WTC11 (cell line): Measurements from ENCODE around the gene FTL. TPM values are rescaled to one million over a fixed set of nuclear protein-coding genes. Genes with fewer than 3 reads are reported as not detected.

Source experiments
- ATAC-seq: fragments of 200-7000 bp; cut with Tn5 transposase; 2 replicates; pipeline ENCODE4 v1.10.0; 2021; ENCODE audit warnings: mild to moderate bottlenecking, moderate library complexity
- CTCF ChIA-PET: fragments of 300-600 bp; sonication (Branson Sonifier 250); formaldehyde crosslinking; loops from one replicate; lab custom pipeline; 2021; ENCODE audit warnings: antibody characterized with exemption; lab: Charles Lee
- POLR2A ChIA-PET: fragments of 350-600 bp; sonication (Branson Sonifier 250); formaldehyde crosslinking; loops from one replicate; lab custom pipeline; 2021; ENCODE audit warnings: antibody characterized with exemption; lab: Charles Lee
- DNase-seq: peaks from one replicate; pipeline ENCODE4 v3.0.0; 2021; ENCODE audit warnings: low spot score
- H3K27ac Mint-ChIP-seq: 2 replicates; pipeline ENCODE4 v1.8.0; 2021; ENCODE audit warnings: mixed read lengths
- H3K27me3 Mint-ChIP-seq: 2 replicates; pipeline ENCODE4 v1.8.0; 2021; ENCODE audit warnings: low read depth, mild to moderate bottlenecking, moderate library complexity, mixed read lengths
- H3K36me3 Mint-ChIP-seq: 2 replicates; pipeline ENCODE4 v1.8.0; 2021; ENCODE audit warnings: mixed read lengths
- H3K4me1 Mint-ChIP-seq: 2 replicates; pipeline ENCODE4 v1.8.0; 2022; ENCODE audit warnings: mixed read lengths
- H3K4me3 Mint-ChIP-seq: 2 replicates; pipeline ENCODE4 v1.8.0; 2021; ENCODE audit warnings: mild to moderate bottlenecking, moderate library complexity, mixed read lengths
- H3K9me3 Mint-ChIP-seq: 2 replicates; pipeline ENCODE4 v1.8.0; 2021; ENCODE audit warnings: mixed read lengths
- ATF1 ChIP-seq: sonication (generic); formaldehyde crosslinking; IDR thresholded peaks from 2 replicates; pipeline ENCODE4 v1.8.1; 2023; ENCODE audit warnings: mild to moderate bottlenecking, moderate library complexity, missing genetic modification reagents
- CREM ChIP-seq: sonication (generic); formaldehyde crosslinking; IDR thresholded peaks from 2 replicates; pipeline ENCODE4 v1.8.1; 2022; ENCODE audit warnings: mild to moderate bottlenecking, missing genetic modification reagents, moderate library complexity
- CTCF ChIP-seq: fragments of 200-600 bp; IDR thresholded peaks from 2 replicates; pipeline ENCODE4 v1.8.0; 2022; ENCODE audit warnings: antibody characterized with exemption
- ERG ChIP-seq: fragments of 250-450 bp; sonication (Bioruptor Pico); IDR thresholded peaks from 2 replicates; pipeline ENCODE4 v1.8.0; 2021; ENCODE audit warnings: mild to moderate bottlenecking
- FOXP1 ChIP-seq: sonication (generic); formaldehyde crosslinking; IDR thresholded peaks from 2 replicates; pipeline ENCODE4 v1.8.0; 2022; ENCODE audit warnings: missing genetic modification reagents, mild to moderate bottlenecking, moderate library complexity, borderline replicate concordance
- IRF2 ChIP-seq: sonication (generic); formaldehyde crosslinking; IDR thresholded peaks from 2 replicates; pipeline ENCODE4 v1.8.0; 2022; ENCODE audit warnings: low read depth, missing genetic modification reagents, borderline replicate concordance
- JUN ChIP-seq: sonication (generic); formaldehyde crosslinking; IDR thresholded peaks from 2 replicates; pipeline ENCODE4 v1.8.0; 2023; ENCODE audit warnings: mild to moderate bottlenecking, missing genetic modification reagents
- MAX ChIP-seq: sonication (generic); formaldehyde crosslinking; IDR thresholded peaks from 2 replicates; pipeline ENCODE4 v1.8.0; 2022; ENCODE audit warnings: mild to moderate bottlenecking, missing genetic modification reagents
- NR1H2 ChIP-seq: sonication (generic); formaldehyde crosslinking; IDR thresholded peaks from 2 replicates; pipeline ENCODE4 v1.9.0; 2021; ENCODE audit warnings: mild to moderate bottlenecking, moderate library complexity, missing genetic modification reagents
- PRDM15 ChIP-seq: sonication (generic); formaldehyde crosslinking; IDR thresholded peaks from 2 replicates; pipeline ENCODE4 v1.8.0; 2022; ENCODE audit warnings: missing genetic modification reagents
- PRRX2 ChIP-seq: fragments of 250-450 bp; sonication (Bioruptor Pico); IDR thresholded peaks from 2 replicates; pipeline ENCODE4 v1.8.0; 2021; ENCODE audit warnings: mild to moderate bottlenecking
- TEAD1 ChIP-seq: sonication (generic); formaldehyde crosslinking; IDR thresholded peaks from 2 replicates; pipeline ENCODE4 v1.8.0; 2022; ENCODE audit warnings: mild to moderate bottlenecking, missing genetic modification reagents
- ZNF425 ChIP-seq: fragments of 250-450 bp; sonication (Bioruptor Pico); conservative IDR thresholded peaks from 2 replicates; pipeline ENCODE4 v1.9.0; 2021; ENCODE audit warnings: mild to moderate bottlenecking
- ZNF512 ChIP-seq: sonication (generic); formaldehyde crosslinking; IDR thresholded peaks from 2 replicates; pipeline ENCODE4 v1.8.1; 2022; ENCODE audit warnings: missing genetic modification reagents, borderline replicate concordance
- total RNA-seq: library from RNA; stranded (reverse); gene quantifications from 3 replicates; pipeline ENCODE4 v1.2.3, GENCODE V29; 2021
- TF ChIP-seq, protein P1 (sequence below): fragments of 250-450 bp; sonication (Bioruptor Pico); IDR thresholded peaks from 2 replicates; pipeline ENCODE4 v2.1.2; 2022; ENCODE audit warnings: mild to moderate bottlenecking, moderate library complexity
- TF ChIP-seq, protein P2 (sequence below): sonication (generic); formaldehyde crosslinking; IDR thresholded peaks from 2 replicates; pipeline ENCODE4 v1.8.1; 2023; ENCODE audit warnings: mild to moderate bottlenecking, missing genetic modification reagents, moderate library complexity
- TF ChIP-seq, protein P3 (sequence below): sonication (generic); formaldehyde crosslinking; IDR thresholded peaks from 2 replicates; pipeline ENCODE4 v1.8.0; 2022; ENCODE audit warnings: mild to moderate bottlenecking, missing genetic modification reagents
- TF ChIP-seq, protein P4 (sequence below): sonication (generic); formaldehyde crosslinking; IDR thresholded peaks from 2 replicates; pipeline ENCODE4 v1.8.1; 2022; ENCODE audit warnings: low read depth, missing genetic modification reagents, borderline replicate concordance

The FTL gene
- total RNA-seq, 1 experiment from 2014 or later: 1,061 TPM

DNA sequence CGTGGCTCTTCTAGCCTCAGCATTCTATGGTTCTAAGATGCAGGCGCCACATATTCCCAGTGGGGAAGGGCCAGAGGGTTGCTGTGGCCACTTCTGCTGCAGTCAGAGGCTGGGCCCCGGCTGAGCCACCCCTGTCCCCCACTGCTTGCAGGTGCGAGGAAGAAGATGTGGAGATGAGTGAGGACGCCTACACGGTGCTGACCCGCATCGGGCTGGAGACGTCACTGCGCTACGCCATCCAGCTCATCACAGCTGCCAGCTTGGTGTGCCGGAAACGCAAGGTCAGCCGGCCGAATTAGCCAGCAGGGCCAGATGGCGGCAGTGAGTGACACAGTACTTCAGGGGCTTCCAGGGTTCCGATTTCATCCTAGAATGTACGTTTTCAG is 49.8 kb downstream of the FTL start:
- POLR2A ChIA-PET: no interaction called here
- DNase-seq: no peak
- Mint-ChIP-seq H3K4me1 (peaks cover 13% of the 10 kb centered on the region), H3K27ac (no peak overlapping the region), H3K4me3 (no peak overlapping the region), H3K36me3 (peaks cover 32% of the 10 kb centered on the region), H3K27me3 (peaks cover 16% of the 10 kb centered on the region), H3K9me3 (no peaks in the 10 kb centered on the region)
- no peak for ATAC-seq
- TF ChIP-seq, protein P1, sequence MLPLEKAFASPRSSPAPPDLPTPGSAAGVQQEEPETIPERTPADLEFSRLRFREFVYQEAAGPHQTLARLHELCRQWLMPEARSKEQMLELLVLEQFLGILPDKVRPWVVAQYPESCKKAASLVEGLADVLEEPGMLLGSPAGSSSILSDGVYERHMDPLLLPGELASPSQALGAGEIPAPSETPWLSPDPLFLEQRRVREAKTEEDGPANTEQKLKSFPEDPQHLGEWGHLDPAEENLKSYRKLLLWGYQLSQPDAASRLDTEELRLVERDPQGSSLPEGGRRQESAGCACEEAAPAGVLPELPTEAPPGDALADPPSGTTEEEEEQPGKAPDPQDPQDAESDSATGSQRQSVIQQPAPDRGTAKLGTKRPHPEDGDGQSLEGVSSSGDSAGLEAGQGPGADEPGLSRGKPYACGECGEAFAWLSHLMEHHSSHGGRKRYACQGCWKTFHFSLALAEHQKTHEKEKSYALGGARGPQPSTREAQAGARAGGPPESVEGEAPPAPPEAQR: no peak
- TF ChIP-seq ATF1 (CRISPR knock-in tag): no peak
- no peak for TF ChIP-seq JUN (CRISPR knock-in tag)
- TF ChIP-seq, protein P2, sequence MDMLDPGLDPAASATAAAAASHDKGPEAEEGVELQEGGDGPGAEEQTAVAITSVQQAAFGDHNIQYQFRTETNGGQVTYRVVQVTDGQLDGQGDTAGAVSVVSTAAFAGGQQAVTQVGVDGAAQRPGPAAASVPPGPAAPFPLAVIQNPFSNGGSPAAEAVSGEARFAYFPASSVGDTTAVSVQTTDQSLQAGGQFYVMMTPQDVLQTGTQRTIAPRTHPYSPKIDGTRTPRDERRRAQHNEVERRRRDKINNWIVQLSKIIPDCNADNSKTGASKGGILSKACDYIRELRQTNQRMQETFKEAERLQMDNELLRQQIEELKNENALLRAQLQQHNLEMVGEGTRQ (CRISPR knock-in tag): no peak
- TF ChIP-seq FOXP1: no peak
- TF ChIP-seq, protein P3, sequence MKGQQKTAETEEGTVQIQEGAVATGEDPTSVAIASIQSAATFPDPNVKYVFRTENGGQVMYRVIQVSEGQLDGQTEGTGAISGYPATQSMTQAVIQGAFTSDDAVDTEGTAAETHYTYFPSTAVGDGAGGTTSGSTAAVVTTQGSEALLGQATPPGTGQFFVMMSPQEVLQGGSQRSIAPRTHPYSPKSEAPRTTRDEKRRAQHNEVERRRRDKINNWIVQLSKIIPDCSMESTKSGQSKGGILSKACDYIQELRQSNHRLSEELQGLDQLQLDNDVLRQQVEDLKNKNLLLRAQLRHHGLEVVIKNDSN (CRISPR knock-in tag): no peak
- no peak for TF ChIP-seq ZNF425
- TF ChIP-seq, protein P4, sequence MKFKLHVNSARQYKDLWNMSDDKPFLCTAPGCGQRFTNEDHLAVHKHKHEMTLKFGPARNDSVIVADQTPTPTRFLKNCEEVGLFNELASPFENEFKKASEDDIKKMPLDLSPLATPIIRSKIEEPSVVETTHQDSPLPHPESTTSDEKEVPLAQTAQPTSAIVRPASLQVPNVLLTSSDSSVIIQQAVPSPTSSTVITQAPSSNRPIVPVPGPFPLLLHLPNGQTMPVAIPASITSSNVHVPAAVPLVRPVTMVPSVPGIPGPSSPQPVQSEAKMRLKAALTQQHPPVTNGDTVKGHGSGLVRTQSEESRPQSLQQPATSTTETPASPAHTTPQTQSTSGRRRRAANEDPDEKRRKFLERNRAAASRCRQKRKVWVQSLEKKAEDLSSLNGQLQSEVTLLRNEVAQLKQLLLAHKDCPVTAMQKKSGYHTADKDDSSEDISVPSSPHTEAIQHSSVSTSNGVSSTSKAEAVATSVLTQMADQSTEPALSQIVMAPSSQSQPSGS: no peak
- TF ChIP-seq PRDM15: no peak
- no peak for TF ChIP-seq ZNF512
- TF ChIP-seq TEAD1 (CRISPR knock-in tag): no peak
- no peak for TF ChIP-seq ERG (CRISPR knock-in tag)
- no peak for TF ChIP-seq MAX
- TF ChIP-seq NR1H2: no peak
- no peak for TF ChIP-seq PRRX2 (CRISPR knock-in tag)
- no peak for TF ChIP-seq IRF2 (CRISPR knock-in tag)
- no peak for TF ChIP-seq CTCF
- TF ChIP-seq CREM (CRISPR knock-in tag): no peak
- CTCF ChIA-PET: interaction anchor here (1.8 kb wide), 1 partner anchor 15 kb away, joined by 10 read pairs; no protein-coding TSS in a partner anchor
